SK-N-SH treated with all-trans-retinoic acid at 6 μM for 48 hours (cell line): ENCODE measurements around the gene AAGAB.

Experiments used
- ATAC-seq: fragments of 200-7000 bp; cut with Tn5 transposase; 3 replicates; pipeline ENCODE4 v1.9.1; 2020; ENCODE audit warnings: mild to moderate bottlenecking, moderate library complexity
- ARNTL ChIP-seq: fragments of 450-650 bp; formaldehyde crosslinking; IDR thresholded peaks from 2 replicates; pipeline ENCODE4 v1.5.0; 2020; ENCODE audit warnings: low read depth, mild to moderate bottlenecking, moderate library complexity, borderline replicate concordance
- BACH2 ChIP-seq: fragments of 250-450 bp; sonication (Bioruptor Pico); IDR thresholded peaks from 2 replicates; pipeline ENCODE4 v1.9.0; 2021; ENCODE audit warnings: mild to moderate bottlenecking, borderline replicate concordance
- CREB5 ChIP-seq: fragments of 250-450 bp; sonication (Bioruptor Pico); IDR thresholded peaks from 2 replicates; pipeline ENCODE4 v1.5.1; 2020; ENCODE audit warnings: low read depth, mild to moderate bottlenecking, moderate library complexity
- CSDC2 ChIP-seq: fragments of 250-450 bp; sonication (Bioruptor Pico); IDR thresholded peaks from 2 replicates; pipeline ENCODE4 v1.5.0; 2020; ENCODE audit warnings: mild to moderate bottlenecking, moderate library complexity
- CSRNP3 ChIP-seq: fragments of 250-450 bp; sonication (Bioruptor Pico); IDR thresholded peaks from 2 replicates; pipeline ENCODE4 v1.5.1; 2021; ENCODE audit warnings: mild to moderate bottlenecking, moderate library complexity
- ESRRG ChIP-seq: fragments of 250-450 bp; sonication (Bioruptor Pico); IDR thresholded peaks from 2 replicates; pipeline ENCODE4 v1.6.1; 2021; ENCODE audit warnings: mild to moderate bottlenecking
- GLIS3 ChIP-seq: fragments of 250-450 bp; sonication (Bioruptor Pico); IDR thresholded peaks from 2 replicates; pipeline ENCODE4 v1.5.0; 2020; ENCODE audit warnings: mild to moderate bottlenecking, moderate library complexity
- ISL1 ChIP-seq: fragments of 250-450 bp; sonication (Bioruptor Pico); IDR thresholded peaks from 2 replicates; pipeline ENCODE4 v2.1.2; 2022; ENCODE audit warnings: mild to moderate bottlenecking, moderate library complexity
- OSR1 ChIP-seq: fragments of 250-450 bp; sonication (Bioruptor Pico); IDR thresholded peaks from 2 replicates; pipeline ENCODE4 v1.8.0; 2022; ENCODE audit warnings: moderate library complexity, mild to moderate bottlenecking, inconsistent platforms
- POU6F1 ChIP-seq: fragments of 250-450 bp; sonication (Bioruptor Pico); IDR thresholded peaks from 2 replicates; pipeline ENCODE4 v1.8.0; 2021; ENCODE audit warnings: low read depth, mild to moderate bottlenecking, moderate library complexity, borderline replicate concordance
- PPARA ChIP-seq: fragments of 250-450 bp; sonication (Bioruptor Pico); IDR thresholded peaks from 2 replicates; pipeline ENCODE4 v1.5.0; 2020; ENCODE audit warnings: mild to moderate bottlenecking, borderline replicate concordance
- SNAI2 ChIP-seq: fragments of 250-450 bp; sonication (Bioruptor Pico); IDR thresholded peaks from 2 replicates; pipeline ENCODE4 v1.5.0; 2020; ENCODE audit warnings: mild to moderate bottlenecking, moderate library complexity
- TCF4 ChIP-seq: fragments of 250-450 bp; sonication (Bioruptor Pico); IDR thresholded peaks from 2 replicates; pipeline ENCODE4 v1.8.0; 2021; ENCODE audit warnings: mild to moderate bottlenecking, moderate library complexity, borderline replicate concordance
- TOX ChIP-seq: fragments of 250-450 bp; sonication (Bioruptor Pico); IDR thresholded peaks from 2 replicates; pipeline ENCODE4 v1.8.0; 2021; ENCODE audit warnings: mild to moderate bottlenecking, moderate library complexity, borderline replicate concordance
- TSHZ2 ChIP-seq: fragments of 250-450 bp; sonication (Bioruptor Pico); IDR thresholded peaks from 2 replicates; pipeline ENCODE4 v1.5.0; 2020; ENCODE audit warnings: mild to moderate bottlenecking, moderate library complexity
- ZC3H10 ChIP-seq: fragments of 250-450 bp; sonication (Bioruptor Pico); IDR thresholded peaks from 2 replicates; pipeline ENCODE4 v1.5.1; 2021; ENCODE audit warnings: mild to moderate bottlenecking, moderate library complexity
- ZFP3 ChIP-seq: fragments of 250-450 bp; sonication (Bioruptor Pico); IDR thresholded peaks from 2 replicates; pipeline ENCODE4 v1.5.0; 2020; ENCODE audit warnings: mild to moderate bottlenecking, moderate library complexity
- ZFP30 ChIP-seq: fragments of 450-650 bp; formaldehyde crosslinking; IDR thresholded peaks from 2 replicates; pipeline ENCODE4 v1.5.0; 2022; ENCODE audit warnings: mild to moderate bottlenecking, moderate library complexity
- ZNF565 ChIP-seq: fragments of 450-650 bp; formaldehyde crosslinking; conservative IDR thresholded peaks from 2 replicates; pipeline ENCODE4 v1.5.0; 2020; ENCODE audit warnings: low read depth, mild to moderate bottlenecking, moderate library complexity
- ZNF70 ChIP-seq: fragments of 450-650 bp; formaldehyde crosslinking; IDR thresholded peaks from 2 replicates; pipeline ENCODE4 v1.5.0; 2020; ENCODE audit warnings: mild to moderate bottlenecking, moderate library complexity
- ZNF8 ChIP-seq: fragments of 450-650 bp; formaldehyde crosslinking; IDR thresholded peaks from 2 replicates; pipeline ENCODE4 v1.5.0; 2020; ENCODE audit warnings: mild to moderate bottlenecking, moderate library complexity

AAGAB gene

GRCh38 chr15:67274236-67274635, 19.8 kb upstream of the AAGAB start:
- no peak for ATAC-seq
- TF ChIP-seq ISL1 (no peak), ZFP3 (no peak), ZC3H10 (CRISPR knock-in tag) (no peak), SNAI2 (no peak), POU6F1 (CRISPR knock-in tag) (no peak), TSHZ2 (CRISPR knock-in tag) (no peak), ARNTL (CRISPR knock-in tag) (no peak), CREB5 (CRISPR knock-in tag) (no peak), ZNF70 (CRISPR knock-in tag) (no peak), GLIS3 (CRISPR knock-in tag) (no peak), TOX (no peak), CSRNP3 (CRISPR knock-in tag) (no peak), TCF4 (no peak), ZNF8 (no peak)
- TF ChIP-seq, all 23 proteins: peak for 0

GRCh38 chr15:67267951-67268941, 13.8 kb upstream of the AAGAB start:
- no peak for ATAC-seq
- TF ChIP-seq CSRNP3 (CRISPR knock-in tag): no peak
- TF ChIP-seq ZNF565 (CRISPR knock-in tag): no peak
- TF ChIP-seq SNAI2: no peak
- no peak for TF ChIP-seq TCF4
- no peak for TF ChIP-seq TOX
- no peak for TF ChIP-seq ISL1
- no peak for TF ChIP-seq ZFP3
- no peak for TF ChIP-seq ZFP30 (CRISPR knock-in tag)
- no peak for TF ChIP-seq OSR1 (CRISPR knock-in tag)
- no peak for TF ChIP-seq ARNTL (CRISPR knock-in tag)
- no peak for TF ChIP-seq GLIS3 (CRISPR knock-in tag)
- TF ChIP-seq ZNF8: no peak
- TF ChIP-seq BACH2: no peak
- no peak for TF ChIP-seq ZC3H10 (CRISPR knock-in tag)
- no peak for TF ChIP-seq ZNF70 (CRISPR knock-in tag)
- no peak for TF ChIP-seq PPARA (CRISPR knock-in tag)
- no peak for TF ChIP-seq POU6F1 (CRISPR knock-in tag)
- TF ChIP-seq CREB5 (CRISPR knock-in tag): no peak
- TF ChIP-seq CSDC2 (CRISPR knock-in tag): no peak
- TF ChIP-seq ESRRG: no peak
